Astrocyte (in vitro differentiated cells and primary cell): ENCODE data around the gene HSPA12B. TPM values are rescaled to one million over a fixed set of nuclear protein-coding genes. Genes with fewer than 3 reads are reported as not detected.

Experiments used
- DNase-seq: peaks from one replicate; pipeline ENCODE4 v3.0.0-alpha.2; 2010; ENCODE audit warnings: low read depth
- FAIRE-seq: peaks from 2 replicates; lab custom pipeline; 2011; peaks lifted over from hg19 to GRCh38; lab: Jason Lieb, UNC
- H2AFZ ChIP-seq: 2 replicates; pipeline ENCODE4 v1.6.0; 2012; ENCODE audit warnings: low read depth, low read length, inconsistent platforms
- H3K27ac ChIP-seq: 2 replicates; pipeline ENCODE4 v1.5.1; 2011; ENCODE audit warnings: low read depth, low read length, inconsistent platforms
- H3K27me3 ChIP-seq: 2 replicates; pipeline ENCODE4 v1.6.0; 2011; ENCODE audit warnings: low read length, inconsistent platforms; ENCODE audit not compliant: insufficient read depth
- H3K36me3 ChIP-seq: 2 replicates; pipeline ENCODE4 v1.5.1; 2011; ENCODE audit warnings: low read length, inconsistent platforms; ENCODE audit not compliant: insufficient read depth
- H3K4me1 ChIP-seq: 2 replicates; pipeline ENCODE4 v1.5.1; 2011; ENCODE audit warnings: low read length, inconsistent platforms; ENCODE audit not compliant: insufficient read depth
- H3K4me2 ChIP-seq: 2 replicates; pipeline ENCODE4 v1.6.0; 2012; ENCODE audit warnings: low read length, inconsistent platforms
- H3K4me3 ChIP-seq: 2 replicates; pipeline ENCODE4 v1.5.1; 2011; ENCODE audit warnings: low read depth, mild to moderate bottlenecking, low read length, inconsistent platforms; ENCODE audit not compliant: insufficient read depth
- H3K79me2 ChIP-seq: 2 replicates; pipeline ENCODE4 v1.6.0; 2012; ENCODE audit warnings: mild to moderate bottlenecking, low read length, inconsistent platforms; ENCODE audit not compliant: insufficient read depth
- H3K9ac ChIP-seq: 2 replicates; pipeline ENCODE4 v1.6.0; 2012; ENCODE audit warnings: mild to moderate bottlenecking, low read length, inconsistent platforms
- H3K9me3 ChIP-seq: 2 replicates; pipeline ENCODE4 v1.5.1; 2012; ENCODE audit warnings: low read depth, mild to moderate bottlenecking, low read length, inconsistent platforms; ENCODE audit not compliant: insufficient read depth
- H4K20me1 ChIP-seq: 2 replicates; pipeline ENCODE4 v1.6.0; 2012; ENCODE audit warnings: low read length, inconsistent platforms; ENCODE audit not compliant: insufficient read depth
- H3K27ac Mint-ChIP-seq: one replicate; pipeline ENCODE4 v1.8.0; 2021; ENCODE audit warnings: mild to moderate bottlenecking, mixed read lengths; ENCODE audit not compliant: unreplicated experiment
- H3K27me3 Mint-ChIP-seq: one replicate; pipeline ENCODE4 v1.8.0; 2021; ENCODE audit warnings: low read depth, mixed read lengths; ENCODE audit not compliant: unreplicated experiment
- H3K36me3 Mint-ChIP-seq: one replicate; pipeline ENCODE4 v1.8.0; 2021; ENCODE audit warnings: low read depth, mixed read lengths; ENCODE audit not compliant: unreplicated experiment
- H3K4me1 Mint-ChIP-seq: one replicate; pipeline ENCODE4 v1.8.0; 2021; ENCODE audit warnings: low read depth, mixed read lengths; ENCODE audit not compliant: unreplicated experiment
- H3K4me3 Mint-ChIP-seq: one replicate; pipeline ENCODE4 v1.8.0; 2021; ENCODE audit warnings: mild to moderate bottlenecking, moderate library complexity, mixed read lengths; ENCODE audit not compliant: unreplicated experiment
- H3K9me3 Mint-ChIP-seq: one replicate; pipeline ENCODE4 v1.8.0; 2021; ENCODE audit warnings: mild to moderate bottlenecking, mixed read lengths; ENCODE audit not compliant: unreplicated experiment
- EZH2 ChIP-seq: IDR thresholded peaks from 2 replicates; pipeline ENCODE4 v1.6.1; 2012; ENCODE audit warnings: mild to moderate bottlenecking, low read length, inconsistent platforms; ENCODE audit not compliant: insufficient read depth
- total RNA-seq: library from RNA; stranded (reverse); gene quantifications from 2 replicates; pipeline ENCODE4 v1.2.1, GENCODE V29; 2021
- TF ChIP-seq, protein P1 (sequence below): IDR thresholded peaks from 2 replicates; pipeline ENCODE4 v1.5.1; 2011; ENCODE audit warnings: low read depth, mild to moderate bottlenecking, inconsistent platforms, low read length, moderate library complexity; ENCODE audit not compliant: insufficient read depth

HSPA12B gene
- total RNA-seq, 1 donor from 2014 or later, result not detected

GRCh38 chr20:3759316-3759823 is 26.9 kb downstream of the HSPA12B start:
- Histone ChIP-seq H3K4me1 (no peaks in the 10 kb centered on the region), H3K4me3 (no peak overlapping the region), H3K9ac (no peak overlapping the region), H3K4me2 (no peak overlapping the region), H3K79me2 (peaks cover 20% of the 10 kb centered on the region), H4K20me1 (peaks cover 9% of the 10 kb centered on the region), H3K9me3 (no peaks in the 10 kb centered on the region), H3K36me3 (peaks cover 3% of the 10 kb centered on the region), H2AFZ (no peak overlapping the region), H3K27ac (no peak overlapping the region), H3K27me3 (no peaks in the 10 kb centered on the region)
- no peak for FAIRE-seq
- no peak overlapping the region for H3K4me3 Mint-ChIP-seq
- no peak overlapping the region for H3K27ac Mint-ChIP-seq
- TF ChIP-seq, protein P1, sequence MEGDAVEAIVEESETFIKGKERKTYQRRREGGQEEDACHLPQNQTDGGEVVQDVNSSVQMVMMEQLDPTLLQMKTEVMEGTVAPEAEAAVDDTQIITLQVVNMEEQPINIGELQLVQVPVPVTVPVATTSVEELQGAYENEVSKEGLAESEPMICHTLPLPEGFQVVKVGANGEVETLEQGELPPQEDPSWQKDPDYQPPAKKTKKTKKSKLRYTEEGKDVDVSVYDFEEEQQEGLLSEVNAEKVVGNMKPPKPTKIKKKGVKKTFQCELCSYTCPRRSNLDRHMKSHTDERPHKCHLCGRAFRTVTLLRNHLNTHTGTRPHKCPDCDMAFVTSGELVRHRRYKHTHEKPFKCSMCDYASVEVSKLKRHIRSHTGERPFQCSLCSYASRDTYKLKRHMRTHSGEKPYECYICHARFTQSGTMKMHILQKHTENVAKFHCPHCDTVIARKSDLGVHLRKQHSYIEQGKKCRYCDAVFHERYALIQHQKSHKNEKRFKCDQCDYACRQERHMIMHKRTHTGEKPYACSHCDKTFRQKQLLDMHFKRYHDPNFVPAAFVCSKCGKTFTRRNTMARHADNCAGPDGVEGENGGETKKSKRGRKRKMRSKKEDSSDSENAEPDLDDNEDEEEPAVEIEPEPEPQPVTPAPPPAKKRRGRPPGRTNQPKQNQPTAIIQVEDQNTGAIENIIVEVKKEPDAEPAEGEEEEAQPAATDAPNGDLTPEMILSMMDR, result no peak
- no peak for TF ChIP-seq EZH2
- H3K4me1 Mint-ChIP-seq, result no peaks in the 10 kb centered on the region
- no peaks in the 10 kb centered on the region for H3K27me3 Mint-ChIP-seq
- H3K9me3 Mint-ChIP-seq, result no peaks in the 10 kb centered on the region
- no peak for DNase-seq
- peaks cover 9% of the 10 kb centered on the region for H3K36me3 Mint-ChIP-seq

GRCh38 chr20:3759884-3760283 is 27.4 kb downstream of the HSPA12B start:
- no peaks in the 10 kb centered on the region for H3K4me1 Mint-ChIP-seq
- Histone ChIP-seq H3K9ac (no peak overlapping the region), H2AFZ (no peak overlapping the region), H3K27me3 (no peaks in the 10 kb centered on the region), H3K4me1 (no peaks in the 10 kb centered on the region), H3K36me3 (peaks cover 3% of the 10 kb centered on the region), H4K20me1 (peaks cover 14% of the 10 kb centered on the region), H3K4me3 (no peak overlapping the region), H3K4me2 (no peak overlapping the region), H3K79me2 (peaks cover 25% of the 10 kb centered on the region), H3K27ac (no peak overlapping the region), H3K9me3 (no peaks in the 10 kb centered on the region)
- H3K4me3 Mint-ChIP-seq, result no peak overlapping the region
- DNase-seq (no peak), FAIRE-seq (no peak)
- H3K9me3 Mint-ChIP-seq, result no peaks in the 10 kb centered on the region
- no peaks in the 10 kb centered on the region for H3K27me3 Mint-ChIP-seq
- H3K27ac Mint-ChIP-seq, result no peak overlapping the region
- H3K36me3 Mint-ChIP-seq, result peaks cover 9% of the 10 kb centered on the region
- no peak for TF ChIP-seq EZH2

GRCh38 chr20:3760655-3761348 is 28.3 kb downstream of the HSPA12B start:
- no peak for DNase-seq
- no peaks in the 10 kb centered on the region for H3K4me1 Mint-ChIP-seq
- Histone ChIP-seq H4K20me1 (peaks cover 22% of the 10 kb centered on the region), H3K36me3 (peaks cover 3% of the 10 kb centered on the region), H3K4me3 (no peak overlapping the region), H3K27me3 (no peaks in the 10 kb centered on the region), H3K9me3 (no peaks in the 10 kb centered on the region), H2AFZ (no peak overlapping the region), H3K4me1 (no peaks in the 10 kb centered on the region), H3K4me2 (no peak overlapping the region), H3K79me2 (peaks cover 34% of the 10 kb centered on the region), H3K27ac (no peak overlapping the region), H3K9ac (no peak overlapping the region)
- no peaks in the 10 kb centered on the region for H3K9me3 Mint-ChIP-seq
- TF ChIP-seq EZH2, result no peak
- TF ChIP-seq, protein P1, result no peak
- peaks cover 6% of the 10 kb centered on the region for H3K36me3 Mint-ChIP-seq
- H3K27ac Mint-ChIP-seq, result no peak overlapping the region
- no peaks in the 10 kb centered on the region for H3K27me3 Mint-ChIP-seq
- H3K4me3 Mint-ChIP-seq, result no peak overlapping the region
- FAIRE-seq, result no peak
